Gastrocnemius medialis (tissue), 4 donors: Measurements from ENCODE around the gene SPEN. TPM values are rescaled to one million over a fixed set of nuclear protein-coding genes. Genes with fewer than 3 reads are reported as not detected.
A peak's percentile ranks its signal among the peaks of the same experiment; 100 is the strongest.

Source experiments
- ATAC-seq, 2 donors: fragments of 150-250 bp; one replicate each; pipeline ENCODE4 v1.9.1; 2016
- DNase-seq, 2 donors: peaks; one replicate each; pipeline ENCODE4 v3.0.0-alpha.2; 2019
- H3K27ac ChIP-seq, 4 donors: fragments of 200-600 bp; sonication (generic); 1 replicate in 1 of 4; 2 replicates in 3 of 4; pipeline ENCODE4 v1.5.1; 2016 to 2018; ENCODE audit warnings: mild to moderate bottlenecking in 2 of 4, moderate library complexity in 1 of 4
- H3K27me3 ChIP-seq, 3 donors: fragments of 200-600 bp; sonication (generic) in 2 of 3; 1 replicate in 1 of 3; 2 replicates in 2 of 3; pipeline versions ENCODE4 v1.5.1 to v1.6.0; 2016 to 2019; ENCODE audit warnings: mild to moderate bottlenecking in 1 of 3, moderate library complexity in 1 of 3
- H3K36me3 ChIP-seq, 2 donors: fragments of 200-600 bp; sonication (generic) in 1 of 2; one replicate each; pipeline ENCODE4 v1.5.1; 2017 to 2018
- H3K4me1 ChIP-seq, 2 donors: fragments of 200-600 bp; sonication (generic) in 1 of 2; one replicate each; pipeline ENCODE4 v1.5.1; 2016 to 2017; ENCODE audit warnings: mild to moderate bottlenecking in 2 of 2
- H3K4me3 ChIP-seq, 4 donors: fragments of 200-600 bp; sonication (generic) in 3 of 4; 1 replicate in 1 of 4; 2 replicates in 3 of 4; pipeline ENCODE4 v1.5.1; 2016 to 2019; ENCODE audit warnings: mild to moderate bottlenecking in 2 of 4
- H3K9me3 ChIP-seq, 3 donors: fragments of 200-600 bp; sonication (generic) in 2 of 3; 1 replicate in 1 of 3; 2 replicates in 2 of 3; pipeline ENCODE4 v1.5.1; 2016 to 2019
- POLR2A ChIP-seq, 2 donors: fragments of 450-650 bp; IDR thresholded peaks; one replicate each; pipeline ENCODE4 v1.6.1; 2017; ENCODE audit warnings: antibody characterized with exemption in 2 of 2, mild to moderate bottlenecking in 2 of 2, moderate library complexity in 2 of 2
- in situ Hi-C, 4 donors: fragments of 200-750 bp; cut with MboI; loops; one replicate each; pipeline versions ENCODE4 v1.15.0 to v1.8.0; 2017; ENCODE audit warnings: low sequenced_read_pairs in 4 of 4
- intact Hi-C: fragments of 100-400 bp; cut with DNase I; formaldehyde crosslinking; loops from one replicate; pipeline ENCODE4 v1.15.1; 2023; ENCODE audit warnings: low total_unique reads
- total RNA-seq, 4 donors: library from RNA; depleted of rRNA; stranded (reverse); fragments of >200 nt; gene quantifications; one replicate each; pipeline versions ENCODE4 v1.1.0 to v1.2.3, GENCODE V29; 2016
- TF ChIP-seq, protein P1 (sequence below), 5 experiments: fragments of 450-650 bp in 3 of 5; fragments of 200-600 bp in 2 of 5; sonication (generic) in 2 of 5; IDR thresholded peaks in 4 of 5; conservative IDR thresholded peaks in 1 of 5; 1 replicate in 4 of 5; 2 replicates in 1 of 5; pipeline ENCODE4 v1.5.1; 2016 to 2019; ENCODE audit warnings: antibody characterized with exemption in 5 of 5, mild to moderate bottlenecking in 3 of 5, moderate library complexity in 3 of 5

SPEN gene
- total RNA-seq, 4 donors from 2014 or later: 21.7 to 55.5 (median 38.0) TPM

DNA sequence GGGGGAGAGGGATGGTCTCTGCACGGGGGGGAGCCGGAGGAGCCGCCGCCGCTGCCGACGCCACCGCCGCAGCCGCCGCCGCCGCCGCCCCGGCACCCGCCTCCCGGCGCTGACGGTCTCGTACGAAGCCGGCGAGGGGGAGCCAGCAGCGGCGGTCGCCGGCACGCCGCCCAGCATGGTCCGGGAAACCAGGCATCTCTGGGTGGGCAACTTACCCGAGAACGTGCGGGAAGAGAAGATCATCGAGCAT is 311 bp downstream of the SPEN start:
- Histone ChIP-seq H3K4me3 (peak overlapping the region; percentile 74 to 88 (median 82)), H3K27ac (peak overlapping the region; percentile 90 to 99 (median 98)), H3K4me1 (peaks cover 48 to 57% of the 10 kb centered on the region in 2 donors), H3K27me3 (no peaks in the 10 kb centered on the region), H3K9me3 (no peaks in the 10 kb centered on the region), H3K36me3 (no peaks in the 10 kb centered on the region)
- no peak for ATAC-seq
- no peak for DNase-seq
- TF ChIP-seq POLR2A (IDR thresholded peaks at IDR 0.05): peak in 1 of 2 donors; percentile 95
- TF ChIP-seq, protein P1, sequence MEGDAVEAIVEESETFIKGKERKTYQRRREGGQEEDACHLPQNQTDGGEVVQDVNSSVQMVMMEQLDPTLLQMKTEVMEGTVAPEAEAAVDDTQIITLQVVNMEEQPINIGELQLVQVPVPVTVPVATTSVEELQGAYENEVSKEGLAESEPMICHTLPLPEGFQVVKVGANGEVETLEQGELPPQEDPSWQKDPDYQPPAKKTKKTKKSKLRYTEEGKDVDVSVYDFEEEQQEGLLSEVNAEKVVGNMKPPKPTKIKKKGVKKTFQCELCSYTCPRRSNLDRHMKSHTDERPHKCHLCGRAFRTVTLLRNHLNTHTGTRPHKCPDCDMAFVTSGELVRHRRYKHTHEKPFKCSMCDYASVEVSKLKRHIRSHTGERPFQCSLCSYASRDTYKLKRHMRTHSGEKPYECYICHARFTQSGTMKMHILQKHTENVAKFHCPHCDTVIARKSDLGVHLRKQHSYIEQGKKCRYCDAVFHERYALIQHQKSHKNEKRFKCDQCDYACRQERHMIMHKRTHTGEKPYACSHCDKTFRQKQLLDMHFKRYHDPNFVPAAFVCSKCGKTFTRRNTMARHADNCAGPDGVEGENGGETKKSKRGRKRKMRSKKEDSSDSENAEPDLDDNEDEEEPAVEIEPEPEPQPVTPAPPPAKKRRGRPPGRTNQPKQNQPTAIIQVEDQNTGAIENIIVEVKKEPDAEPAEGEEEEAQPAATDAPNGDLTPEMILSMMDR (IDR thresholded peaks at IDR 0.05 in 4 of 5, conservative IDR thresholded peaks at IDR 0.05 in 1 of 5): no peak
- in situ Hi-C loops: no loop called here
- intact Hi-C loops: loop anchor here (1.0 to 2.0 kb wide), 2 partner anchors 13 to 39 kb away; no protein-coding TSS in a partner anchor

DNA sequence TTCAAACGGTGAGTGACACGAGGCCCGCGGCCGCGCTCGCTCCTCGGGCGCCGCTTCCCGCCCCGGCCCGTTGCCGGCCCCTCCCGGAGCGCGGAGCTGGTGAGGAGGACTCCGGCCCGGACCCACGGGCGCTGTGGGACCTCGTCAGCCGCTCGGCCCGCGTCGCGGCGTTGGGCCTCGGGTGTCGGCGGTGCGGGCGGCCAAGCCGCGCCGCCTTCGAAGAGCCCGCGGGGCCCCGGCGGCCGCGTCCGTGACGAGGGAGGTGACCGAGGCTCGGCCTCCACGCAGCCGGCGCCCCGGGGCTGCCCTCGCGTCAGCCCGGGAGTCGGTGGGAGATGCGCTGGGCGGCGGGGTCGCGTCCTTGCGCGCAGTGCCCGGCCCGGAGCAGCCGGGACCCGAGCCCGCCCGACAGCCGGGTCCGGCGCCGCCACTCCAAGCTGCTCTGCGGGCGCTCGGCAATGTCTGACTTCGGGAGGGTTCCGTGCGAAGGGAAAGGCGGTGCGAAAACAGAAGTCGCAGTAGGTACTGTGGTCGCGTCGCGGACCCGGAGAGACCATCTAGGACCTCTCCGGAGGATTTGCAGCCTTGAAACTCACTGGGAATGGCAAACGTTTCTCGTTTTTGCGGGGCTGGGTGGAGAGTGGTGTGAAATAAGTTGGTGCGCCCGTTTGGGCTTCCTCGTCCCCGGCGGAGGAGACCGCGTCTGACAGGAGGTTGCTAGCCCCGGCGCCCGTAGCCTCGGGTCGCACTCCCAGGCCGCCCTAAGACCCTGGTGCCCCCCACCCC is 829 bp downstream of the SPEN start:
- no peak for TF ChIP-seq POLR2A (IDR thresholded peaks at IDR 0.05)
- TF ChIP-seq, protein P1 (IDR thresholded peaks at IDR 0.05 in 4 of 5, conservative IDR thresholded peaks at IDR 0.05 in 1 of 5): no peak
- in situ Hi-C loops (no loop called here), intact Hi-C loops (loop anchor here (2.0 kb wide), 1 partner anchor 38 kb away; no protein-coding TSS in a partner anchor)
- Histone ChIP-seq H3K4me3 (peak overlapping the region; percentile 74 to 88 (median 82)), H3K9me3 (no peaks in the 10 kb centered on the region), H3K4me1 (peaks cover 53 to 61% of the 10 kb centered on the region in 2 donors), H3K27ac (peak overlapping the region; percentile 90 to 99 (median 98)), H3K36me3 (no peaks in the 10 kb centered on the region), H3K27me3 (no peaks in the 10 kb centered on the region)
- ATAC-seq (peak; percentile 13 to 20), DNase-seq (no peak)

DNA sequence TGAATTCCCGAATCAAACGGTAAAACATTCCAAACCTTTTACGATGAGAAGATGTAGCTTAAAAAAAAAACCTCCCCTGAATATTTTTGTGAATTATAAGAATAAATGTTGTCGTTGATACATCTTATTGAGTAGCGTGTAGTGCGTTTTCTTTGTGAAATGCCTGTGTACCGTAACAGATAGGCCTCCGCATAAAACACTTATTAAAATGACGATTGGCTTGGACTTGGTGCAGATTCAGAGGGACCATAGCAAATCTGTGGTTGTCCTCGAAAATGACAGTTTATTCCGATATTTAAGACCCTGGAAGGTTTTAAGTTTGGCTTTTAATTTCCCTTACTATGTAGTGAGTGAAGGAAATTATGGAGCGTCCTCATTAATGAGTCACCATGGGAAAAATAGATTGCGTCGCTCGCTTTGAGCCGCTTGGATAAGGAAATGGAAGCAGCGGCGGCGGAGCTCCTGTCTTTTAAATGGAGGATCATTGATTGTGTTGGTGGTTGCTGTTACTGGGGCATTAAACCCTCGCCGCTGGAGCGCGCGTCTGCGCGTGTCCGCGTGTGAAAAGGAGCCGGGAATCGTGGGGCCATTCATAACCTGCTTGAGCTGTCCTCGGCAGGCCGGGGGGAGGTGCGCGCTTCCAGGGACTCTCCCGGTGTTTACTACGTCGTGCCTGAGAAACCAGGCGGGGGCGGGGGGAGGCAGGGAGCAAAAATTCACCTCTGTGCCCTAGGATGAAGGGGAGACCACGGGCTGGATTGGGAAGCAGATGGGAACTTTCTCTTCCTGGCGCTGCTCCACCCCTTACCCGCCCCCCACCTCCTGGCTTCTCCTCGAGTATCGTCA is 1.6 kb downstream of the SPEN start:
- intact Hi-C loops: loop anchor here (2.0 kb wide), 1 partner anchor 38 kb away; no protein-coding TSS in a partner anchor
- in situ Hi-C loops: no loop called here
- ATAC-seq: peak; percentile 40 to 48
- peaks cover 52 to 65% of the 10 kb centered on the region in 2 donors for H3K4me1 ChIP-seq
- H3K27ac ChIP-seq: peak overlapping the region; percentile 90 to 99 (median 98)
- no peaks in the 10 kb centered on the region for H3K27me3 ChIP-seq
- no peaks in the 10 kb centered on the region for H3K36me3 ChIP-seq
- peak; percentile 77 to 86 for DNase-seq
- TF ChIP-seq, protein P1 (IDR thresholded peaks at IDR 0.05 in 4 of 5, conservative IDR thresholded peaks at IDR 0.05 in 1 of 5): no peak
- TF ChIP-seq POLR2A (IDR thresholded peaks at IDR 0.05): peak; percentile 56 to 89
- peak overlapping the region; percentile 74 to 88 (median 82) for H3K4me3 ChIP-seq
- H3K9me3 ChIP-seq: no peaks in the 10 kb centered on the region

DNA sequence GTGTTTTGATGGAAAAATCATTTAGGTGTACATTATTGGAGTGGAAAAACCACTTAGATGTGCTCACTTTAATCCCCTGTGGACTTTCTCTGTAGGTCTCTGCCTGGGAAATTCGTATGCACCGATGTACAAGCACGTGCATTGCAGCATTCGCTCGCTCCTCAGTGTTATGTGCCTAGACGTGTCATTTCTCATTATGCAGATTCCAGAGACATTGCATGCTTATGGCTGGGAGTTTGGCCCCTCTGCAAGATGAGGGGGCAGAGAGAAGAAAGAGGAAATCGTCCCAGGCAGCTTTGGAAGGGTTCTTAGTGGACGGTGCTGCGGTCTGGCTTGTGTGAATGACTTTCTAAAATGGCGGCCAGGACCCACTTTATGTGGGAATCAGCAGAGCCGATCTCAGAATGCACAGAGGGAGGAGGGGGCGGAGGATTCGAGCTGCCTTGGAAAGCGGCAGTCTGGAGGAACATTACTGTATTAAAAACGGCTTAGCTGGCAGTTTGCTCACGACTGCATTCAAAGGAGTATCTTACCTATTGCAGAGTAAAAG is 2.3 kb downstream of the SPEN start:
- peak overlapping the region; percentile 74 to 88 (median 82) for H3K4me3 ChIP-seq

More for the DNA sequence above, 2.3 kb downstream of the SPEN start:
- peak overlapping the region; percentile 90 to 99 (median 98) for H3K27ac ChIP-seq
- DNase-seq (no peak), ATAC-seq (peak in 1 of 2 donors; percentile 5)
- no peaks in the 10 kb centered on the region for H3K36me3 ChIP-seq
- in situ Hi-C loops: loop anchor here in 1 of 4 donors (5.0 kb wide), 1 partner anchor 37 kb away; no protein-coding TSS in a partner anchor
- no peaks in the 10 kb centered on the region for H3K27me3 ChIP-seq
- no peaks in the 10 kb centered on the region for H3K9me3 ChIP-seq
- TF ChIP-seq, protein P1 (IDR thresholded peaks at IDR 0.05 in 4 of 5, conservative IDR thresholded peaks at IDR 0.05 in 1 of 5): no peak
- TF ChIP-seq POLR2A (IDR thresholded peaks at IDR 0.05): no peak
- H3K4me1 ChIP-seq: peaks cover 50 to 66% of the 10 kb centered on the region in 2 donors
- intact Hi-C loops: loop anchor here (2.0 kb wide), 1 partner anchor 37 kb away; no protein-coding TSS in a partner anchor
